GM12872 (cell line): Measurements from ENCODE around the gene LRRTM2.

ENCODE experiments used
- TF ChIP-seq, protein P1 (sequence below): IDR thresholded peaks from 3 replicates; pipeline ENCODE4 v1.5.1; 2011; ENCODE audit warnings: low read depth, mild to moderate bottlenecking, low read length, moderate library complexity; ENCODE audit not compliant: insufficient read depth

The LRRTM2 gene

DNA sequence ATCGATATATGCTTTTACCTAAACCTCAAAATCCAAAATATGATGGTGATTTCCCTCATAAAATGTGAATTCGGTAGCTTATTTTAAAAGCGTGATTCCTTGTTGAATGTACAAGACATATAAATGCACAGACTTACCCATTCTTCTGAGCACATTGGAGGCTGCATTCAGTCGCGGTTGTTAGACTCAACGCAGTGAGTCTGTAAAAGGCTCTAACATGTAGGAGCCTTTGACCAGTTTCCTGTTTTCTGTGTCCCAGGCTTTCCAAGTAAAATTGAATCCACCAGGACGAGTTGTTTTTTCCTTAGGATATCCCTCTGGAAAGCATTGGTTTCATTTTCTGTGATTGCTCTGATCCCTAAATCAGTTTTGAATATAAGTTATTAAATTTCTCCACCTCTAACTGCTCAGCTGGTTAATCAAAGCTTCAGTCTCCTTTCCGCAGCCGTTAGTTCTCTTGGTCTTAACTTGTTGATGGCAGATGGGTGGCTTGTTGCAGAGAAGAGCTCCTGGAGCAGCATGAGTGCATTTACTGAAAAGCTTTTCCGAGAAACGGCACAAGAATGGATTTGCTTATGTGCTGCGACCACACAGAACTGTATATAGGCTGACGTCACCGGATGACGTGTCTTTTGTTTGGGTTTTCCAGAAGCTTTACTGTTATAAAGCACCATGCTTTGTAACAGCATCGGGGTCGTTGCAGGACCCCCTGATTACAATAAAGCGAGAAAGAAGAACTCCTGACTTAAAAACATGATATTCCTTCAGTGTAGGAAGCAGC is at the start of gene LRRTM2:
Gene LRRTM2 (minus strand): TSS at position 565 of the 781 bp plus-strand sequence. CDS start 424 bp downstream, at position 141.
- TF ChIP-seq, protein P1, sequence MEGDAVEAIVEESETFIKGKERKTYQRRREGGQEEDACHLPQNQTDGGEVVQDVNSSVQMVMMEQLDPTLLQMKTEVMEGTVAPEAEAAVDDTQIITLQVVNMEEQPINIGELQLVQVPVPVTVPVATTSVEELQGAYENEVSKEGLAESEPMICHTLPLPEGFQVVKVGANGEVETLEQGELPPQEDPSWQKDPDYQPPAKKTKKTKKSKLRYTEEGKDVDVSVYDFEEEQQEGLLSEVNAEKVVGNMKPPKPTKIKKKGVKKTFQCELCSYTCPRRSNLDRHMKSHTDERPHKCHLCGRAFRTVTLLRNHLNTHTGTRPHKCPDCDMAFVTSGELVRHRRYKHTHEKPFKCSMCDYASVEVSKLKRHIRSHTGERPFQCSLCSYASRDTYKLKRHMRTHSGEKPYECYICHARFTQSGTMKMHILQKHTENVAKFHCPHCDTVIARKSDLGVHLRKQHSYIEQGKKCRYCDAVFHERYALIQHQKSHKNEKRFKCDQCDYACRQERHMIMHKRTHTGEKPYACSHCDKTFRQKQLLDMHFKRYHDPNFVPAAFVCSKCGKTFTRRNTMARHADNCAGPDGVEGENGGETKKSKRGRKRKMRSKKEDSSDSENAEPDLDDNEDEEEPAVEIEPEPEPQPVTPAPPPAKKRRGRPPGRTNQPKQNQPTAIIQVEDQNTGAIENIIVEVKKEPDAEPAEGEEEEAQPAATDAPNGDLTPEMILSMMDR, result no peak

GRCh38 chr5:138922494-138922893 is 47.4 kb upstream of the LRRTM2 start:
- TF ChIP-seq, protein P1, result no peak

GRCh38 chr5:138920181-138920580 is 45.0 kb upstream of the LRRTM2 start:
- TF ChIP-seq, protein P1, result no peak

DNA sequence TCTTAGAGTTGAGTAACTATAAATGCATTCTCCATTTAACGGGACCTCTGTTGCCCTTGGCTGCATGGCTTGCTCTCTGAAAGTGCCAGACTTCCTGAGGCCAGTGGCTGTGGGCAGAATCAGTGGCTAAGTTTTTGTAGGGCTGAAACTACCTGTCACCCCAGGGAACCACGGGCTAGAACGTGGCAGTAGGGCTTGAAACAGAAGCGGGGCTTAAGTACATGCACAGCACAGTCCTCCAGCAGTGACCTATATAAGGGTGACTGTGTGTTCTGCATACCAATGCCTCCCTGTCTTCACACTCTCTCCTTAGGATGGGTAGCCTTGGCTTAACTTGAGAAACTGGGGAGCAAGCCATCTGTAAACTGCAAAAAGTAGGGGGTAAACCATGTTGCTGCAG is 43.6 kb upstream of the LRRTM2 start:
- TF ChIP-seq, protein P1, result no peak

DNA sequence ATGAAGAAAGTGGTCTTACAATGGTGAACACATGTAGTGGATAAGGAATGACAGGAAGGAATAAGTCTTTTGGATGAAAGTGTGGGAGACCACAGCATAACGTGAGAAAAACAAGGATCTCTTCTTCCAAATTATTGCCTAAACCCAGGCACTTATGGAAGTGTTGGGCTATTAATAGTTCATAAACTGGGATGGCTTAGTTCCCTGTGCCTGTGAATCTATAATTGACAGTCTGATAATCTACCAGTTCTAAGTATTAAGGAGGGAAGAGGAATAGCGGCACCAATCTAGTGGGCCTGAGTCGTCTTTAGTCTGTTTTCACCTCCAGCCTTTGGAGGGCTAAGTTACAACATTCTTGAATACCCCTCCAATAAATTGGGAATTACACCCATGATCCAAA is 39.2 kb upstream of the LRRTM2 start:
- TF ChIP-seq, protein P1, result no peak

GRCh38 chr5:138913773-138914172 is 38.6 kb upstream of the LRRTM2 start:
- TF ChIP-seq, protein P1, result no peak

- TF ChIP-seq, protein P1, result no peak
These were observed 37.0 kb upstream of the LRRTM2 start for GRCh38 chr5:138912093-138912492.

GRCh38 chr5:138911441-138911840 is 36.3 kb upstream of the LRRTM2 start:
- TF ChIP-seq, protein P1, result no peak
